Brain pericyte (primary cell): ENCODE measurements around the gene PROP1.
"Not testable (repeated sequence)": the region's sequence is repeated elsewhere in the genome, so short reads cannot be mapped to it uniquely, and the experiment has no call there.

Experiments used
- DNase-seq: peaks from one replicate; pipeline ENCODE4 v3.0.0-alpha.2; 2012; ENCODE audit warnings: low read depth, low spot score

Gene PROP1

GRCh38 chr5:177945601-177946283 lies 50.3 kb downstream of the PROP1 start:
- DNase-seq = not testable (repeated sequence)

DNA sequence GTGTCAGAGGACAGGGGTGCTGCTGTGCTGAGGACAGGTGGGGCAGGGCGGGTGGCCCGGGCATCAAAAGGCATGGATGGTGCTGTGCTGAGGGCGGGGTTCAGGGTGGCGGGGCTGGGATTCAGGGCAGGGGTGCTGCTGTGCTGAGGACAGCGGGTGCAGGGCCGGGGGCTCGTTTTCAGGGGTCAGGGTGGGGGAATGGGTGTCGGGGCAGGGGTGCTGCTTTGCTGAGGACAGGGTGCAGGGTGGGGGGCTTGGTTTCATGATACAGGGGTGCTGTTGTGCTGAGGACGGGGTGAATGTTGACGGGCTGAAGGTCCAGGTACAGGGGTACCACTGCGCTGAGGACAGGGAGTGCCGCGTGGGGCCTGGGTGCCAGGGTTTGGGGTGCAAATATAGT lies 50.9 kb downstream of the PROP1 start:
- DNase-seq = not testable (repeated sequence)

DNA sequence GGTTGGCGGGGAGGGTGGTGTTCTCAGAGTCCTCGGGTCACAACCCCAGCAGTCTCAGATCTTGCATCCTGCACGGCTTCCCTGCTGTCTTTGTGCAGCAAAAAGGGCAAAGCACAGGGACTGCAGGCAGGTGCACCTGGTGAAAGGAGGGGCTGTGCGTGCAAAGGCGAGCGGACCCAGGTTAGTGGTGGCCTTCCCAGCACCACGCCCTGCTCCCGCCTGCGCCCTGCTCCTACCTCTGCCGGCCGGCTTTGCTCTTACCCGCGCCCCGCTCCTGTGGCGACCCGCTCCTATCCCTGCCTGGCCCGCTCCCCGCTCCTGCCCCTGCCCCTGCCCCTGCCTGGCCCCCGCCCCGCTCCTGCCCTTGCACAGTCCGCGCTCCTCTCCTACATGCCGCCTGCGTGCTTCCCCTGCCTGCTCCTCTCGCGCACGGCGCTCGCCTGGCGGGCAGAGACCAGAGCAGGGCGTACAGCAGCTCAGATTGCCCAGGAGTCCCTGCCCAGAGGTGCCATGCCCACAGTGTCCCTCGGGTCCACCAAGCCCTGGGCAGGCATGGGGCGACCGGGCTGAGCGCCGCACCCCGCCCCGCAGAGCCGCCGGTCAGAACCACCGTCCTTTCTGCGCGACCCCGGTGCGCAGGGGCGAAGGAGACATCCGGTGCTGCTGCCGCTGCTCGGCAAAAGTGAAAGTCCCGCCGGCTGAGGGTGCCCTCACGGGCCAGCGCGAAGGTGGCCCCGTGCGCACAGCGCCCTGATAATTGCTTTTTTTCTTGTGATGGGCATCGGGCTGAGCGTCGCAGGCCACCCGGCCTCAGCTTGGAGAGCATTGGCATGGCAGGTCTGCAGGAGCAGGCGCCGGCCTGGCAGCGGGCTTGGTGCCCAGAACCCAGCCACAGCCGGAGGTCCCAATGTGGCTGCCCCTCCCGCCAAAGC lies 52.0 kb downstream of the PROP1 start:
- not testable (repeated sequence) for DNase-seq

- not testable (repeated sequence) for DNase-seq
These were observed 53.1 kb downstream of the PROP1 start for GRCh38 chr5:177942896-177943295.
